ENCODE data around the gene CNOT9. TPM values are rescaled to one million over a fixed set of nuclear protein-coding genes. Genes with fewer than 3 reads are reported as not detected.

Gene CNOT9
- total and polyA plus RNA-seq, 2 of the 13 experiments (the other 11 are each of a cell fraction or from before 2014, with no cell fraction given): 82.6 to 92.4 TPM

- TF ChIP-seq ZNF678 (CRISPR knock-in tag; IDR thresholded peaks at IDR 0.05) (no peak; the same call in 1 of the 2 replicates), FOXO4 (CRISPR knock-in tag; conservative IDR thresholded peaks at IDR 0.05) (peak; percentile 98), HMG20A (CRISPR knock-in tag; IDR thresholded peaks at IDR 0.05; ENCODE audit: borderline replicate concordance) (no peak), ZKSCAN8 (CRISPR knock-in tag; IDR thresholded peaks at IDR 0.05; ENCODE audit: borderline replicate concordance) (peak; percentile 51; the same call in 1 of the 2 replicates), PRMT3 (CRISPR knock-in tag; IDR thresholded peaks at IDR 0.05; ENCODE audit: borderline replicate concordance, low read depth) (peak; percentile 96), PHF20 (CRISPR knock-in tag; IDR thresholded peaks at IDR 0.05) (peak; percentile 83), PAF1 (CRISPR knock-in tag; IDR thresholded peaks at IDR 0.05) (no peak), SRSF4 (IDR thresholded peaks at IDR 0.05; ENCODE audit: low read depth, low read length, poor library complexity, severe bottlenecking) (no peak), RXRB (CRISPR knock-in tag; IDR thresholded peaks at IDR 0.05; ENCODE audit: borderline replicate concordance) (peak; percentile 57; the same call in 1 of the 2 replicates), ZNF577 (CRISPR knock-in tag; IDR thresholded peaks at IDR 0.05; ENCODE audit: borderline replicate concordance, low read depth) (no peak), ZNF704 (CRISPR knock-in tag; IDR thresholded peaks at IDR 0.05; ENCODE audit: borderline replicate concordance) (peak; percentile 98; the same call in 1 of the 2 replicates), MNT (IDR thresholded peaks at IDR 0.05) (peak; percentile 84), ZBTB4 (CRISPR knock-in tag; IDR thresholded peaks at IDR 0.05; ENCODE audit: borderline replicate concordance) (peak; percentile 90; the same call in 1 of the 2 replicates), RNF2 (conservative IDR thresholded peaks at IDR 0.05; ENCODE audit: low read depth) (peak; percentile 99), NR2C2 (CRISPR knock-in tag; IDR thresholded peaks at IDR 0.05; ENCODE audit: borderline replicate concordance) (peak; percentile 100), ZNF597 (CRISPR knock-in tag; IDR thresholded peaks at IDR 0.05) (no peak), ZNF225 (CRISPR knock-in tag; IDR thresholded peaks at IDR 0.05) (peak; percentile 27; the same call in 1 of the 2 replicates), SIX4 (CRISPR knock-in tag; IDR thresholded peaks at IDR 0.05) (peak; percentile 43; the same call in 1 of the 2 replicates)
Observed at GRCh38 chr2:218568190-218569037, at the start of gene CNOT9, which contains the start of gene USP37 (continued).

Data from HepG2 (cell line).